Measurements from ENCODE around the gene B2M. TPM values are rescaled to one million over a fixed set of nuclear protein-coding genes. Genes with fewer than 3 reads are reported as not detected.

B2M gene
- total and polyA plus RNA-seq, 10 of the 15 experiments (the other 5 are each of a cell fraction or from before 2014, with no cell fraction given): 2,901 to 22,794 (median 8,374) TPM

DNA sequence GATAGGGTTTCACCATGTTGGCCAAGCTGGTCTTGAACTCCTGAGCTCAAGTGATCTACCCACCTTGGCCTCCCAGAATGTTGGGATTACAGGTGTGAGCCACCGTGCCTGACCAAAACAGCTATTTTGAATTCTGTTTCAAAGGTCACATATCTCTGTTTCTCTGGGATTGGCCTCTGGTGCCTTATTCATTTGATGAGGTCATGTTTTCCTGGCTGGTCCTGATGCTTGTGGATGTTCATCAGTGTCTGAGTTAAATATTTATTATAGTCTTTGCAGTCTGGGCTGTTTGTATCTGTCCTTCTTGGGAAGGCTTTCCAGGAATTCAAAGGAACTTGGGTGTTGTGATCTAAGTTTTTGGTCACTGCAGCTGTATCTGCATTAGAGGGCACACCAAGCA lies 5.3 kb upstream of the B2M start:
- CTCF ChIA-PET: interaction anchor here (0.7 to 14.3 kb wide), 8 partner anchors 10 to 458 kb away, joined by 3 to 278 read pairs (median 4); partner anchors contain the start of genes SORD, SPG11 and TRIM69
- Histone ChIP-seq H3K9me3 (replicated peaks; ENCODE audit: control insufficient read depth, insufficient read depth, low read length) (peaks cover 5% of the 10 kb centered on the region; the same call in 1 of the 3 replicates), H3K4me3 (no peak overlapping the region), H4K20me1 (ENCODE audit: control insufficient read depth, insufficient read depth) (no peaks in the 10 kb centered on the region), H3K79me2 (ENCODE audit: control insufficient read depth, insufficient read depth, low read length) (peaks cover 24% of the 10 kb centered on the region), H3K9ac (ENCODE audit: control insufficient read depth, insufficient read depth, low read length) (no peak overlapping the region), H3K27me3 (replicated peaks in 1 of 2; ENCODE audit: control insufficient read depth in 2 of 2, insufficient read depth in 2 of 2, low read length in 1 of 2) (no peaks in the 10 kb centered on the region), H3K36me3 (ENCODE audit: control insufficient read depth in 2 of 2, insufficient read depth in 2 of 2, low read length in 1 of 2) (peaks cover 0 to 2% of the 10 kb centered on the region in 2 experiments; a peak in 1 of 4 replicates), H2AFZ (ENCODE audit: control insufficient read depth, low read depth, low read length) (no peak overlapping the region), H3K4me1 (ENCODE audit: control insufficient read depth, insufficient read depth, low read length) (no peaks in the 10 kb centered on the region), H3K27ac (ENCODE audit: control insufficient read depth, insufficient read depth) (no peak overlapping the region), H3K4me2 (ENCODE audit: control insufficient read depth, insufficient read depth) (no peak overlapping the region)
- no TSS peak for BruUV-seq (replicated peaks)
- TF ChIP-seq CREM (IDR thresholded peaks at IDR 0.05; ENCODE audit: low read depth) (no peak), RAD51 (IDR thresholded peaks at IDR 0.05) (no peak), STAT1 (conservative IDR thresholded peaks at IDR 0.05) (no peak), YY1 (IDR thresholded peaks at IDR 0.05; ENCODE audit: low read depth, low read length) (no peak), SREBF1 (IDR thresholded peaks at IDR 0.05; ENCODE audit: low read length) (no peak), TARDBP (IDR thresholded peaks at IDR 0.05; ENCODE audit: borderline replicate concordance) (no peak), ZNF24 (IDR thresholded peaks at IDR 0.05) (no peak), MTA3 (IDR thresholded peaks at IDR 0.05; ENCODE audit: borderline replicate concordance, low read length) (no peak), SIX5 (IDR thresholded peaks at IDR 0.05; ENCODE audit: low read depth, low read length, severe bottlenecking) (no peak), RELA (IDR thresholded peaks at IDR 0.05; ENCODE audit: borderline replicate concordance, partially characterized antibody) (no peak), TCF12 (IDR thresholded peaks at IDR 0.05; ENCODE audit: low read depth, low read length) (no peak), HDAC6 (IDR thresholded peaks at IDR 0.05; ENCODE audit: unreplicated experiment) (no peak), ASH2L (IDR thresholded peaks at IDR 0.05; ENCODE audit: borderline replicate concordance, low read depth) (no peak), KAT2A (conservative IDR thresholded peaks at IDR 0.05; ENCODE audit: control insufficient read depth, low read depth, low read length) (no peak), SMAD5 (IDR thresholded peaks at IDR 0.05; ENCODE audit: low read depth) (no peak), ZNF217 (IDR thresholded peaks at IDR 0.05) (no peak)
- TF ChIP-seq, protein P1, sequence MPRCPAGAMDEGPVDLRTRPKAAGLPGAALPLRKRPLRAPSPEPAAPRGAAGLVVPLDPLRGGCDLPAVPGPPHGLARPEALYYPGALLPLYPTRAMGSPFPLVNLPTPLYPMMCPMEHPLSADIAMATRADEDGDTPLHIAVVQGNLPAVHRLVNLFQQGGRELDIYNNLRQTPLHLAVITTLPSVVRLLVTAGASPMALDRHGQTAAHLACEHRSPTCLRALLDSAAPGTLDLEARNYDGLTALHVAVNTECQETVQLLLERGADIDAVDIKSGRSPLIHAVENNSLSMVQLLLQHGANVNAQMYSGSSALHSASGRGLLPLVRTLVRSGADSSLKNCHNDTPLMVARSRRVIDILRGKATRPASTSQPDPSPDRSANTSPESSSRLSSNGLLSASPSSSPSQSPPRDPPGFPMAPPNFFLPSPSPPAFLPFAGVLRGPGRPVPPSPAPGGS (IDR thresholded peaks at IDR 0.05; ENCODE audit: borderline replicate concordance, insufficient read depth, low read depth, low read length, poor library complexity, severe bottlenecking): no peak
- TF ChIP-seq, protein P2, sequence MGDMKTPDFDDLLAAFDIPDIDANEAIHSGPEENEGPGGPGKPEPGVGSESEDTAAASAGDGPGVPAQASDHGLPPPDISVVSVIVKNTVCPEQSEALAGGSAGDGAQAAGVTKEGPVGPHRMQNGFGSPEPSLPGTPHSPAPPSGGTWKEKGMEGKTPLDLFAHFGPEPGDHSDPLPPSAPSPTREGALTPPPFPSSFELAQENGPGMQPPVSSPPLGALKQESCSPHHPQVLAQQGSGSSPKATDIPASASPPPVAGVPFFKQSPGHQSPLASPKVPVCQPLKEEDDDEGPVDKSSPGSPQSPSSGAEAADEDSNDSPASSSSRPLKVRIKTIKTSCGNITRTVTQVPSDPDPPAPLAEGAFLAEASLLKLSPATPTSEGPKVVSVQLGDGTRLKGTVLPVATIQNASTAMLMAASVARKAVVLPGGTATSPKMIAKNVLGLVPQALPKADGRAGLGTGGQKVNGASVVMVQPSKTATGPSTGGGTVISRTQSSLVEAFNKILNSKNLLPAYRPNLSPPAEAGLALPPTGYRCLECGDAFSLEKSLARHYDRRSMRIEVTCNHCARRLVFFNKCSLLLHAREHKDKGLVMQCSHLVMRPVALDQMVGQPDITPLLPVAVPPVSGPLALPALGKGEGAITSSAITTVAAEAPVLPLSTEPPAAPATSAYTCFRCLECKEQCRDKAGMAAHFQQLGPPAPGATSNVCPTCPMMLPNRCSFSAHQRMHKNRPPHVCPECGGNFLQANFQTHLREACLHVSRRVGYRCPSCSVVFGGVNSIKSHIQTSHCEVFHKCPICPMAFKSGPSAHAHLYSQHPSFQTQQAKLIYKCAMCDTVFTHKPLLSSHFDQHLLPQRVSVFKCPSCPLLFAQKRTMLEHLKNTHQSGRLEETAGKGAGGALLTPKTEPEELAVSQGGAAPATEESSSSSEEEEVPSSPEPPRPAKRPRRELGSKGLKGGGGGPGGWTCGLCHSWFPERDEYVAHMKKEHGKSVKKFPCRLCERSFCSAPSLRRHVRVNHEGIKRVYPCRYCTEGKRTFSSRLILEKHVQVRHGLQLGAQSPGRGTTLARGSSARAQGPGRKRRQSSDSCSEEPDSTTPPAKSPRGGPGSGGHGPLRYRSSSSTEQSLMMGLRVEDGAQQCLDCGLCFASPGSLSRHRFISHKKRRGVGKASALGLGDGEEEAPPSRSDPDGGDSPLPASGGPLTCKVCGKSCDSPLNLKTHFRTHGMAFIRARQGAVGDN (IDR thresholded peaks at IDR 0.05): no peak
- TF ChIP-seq, protein P3, sequence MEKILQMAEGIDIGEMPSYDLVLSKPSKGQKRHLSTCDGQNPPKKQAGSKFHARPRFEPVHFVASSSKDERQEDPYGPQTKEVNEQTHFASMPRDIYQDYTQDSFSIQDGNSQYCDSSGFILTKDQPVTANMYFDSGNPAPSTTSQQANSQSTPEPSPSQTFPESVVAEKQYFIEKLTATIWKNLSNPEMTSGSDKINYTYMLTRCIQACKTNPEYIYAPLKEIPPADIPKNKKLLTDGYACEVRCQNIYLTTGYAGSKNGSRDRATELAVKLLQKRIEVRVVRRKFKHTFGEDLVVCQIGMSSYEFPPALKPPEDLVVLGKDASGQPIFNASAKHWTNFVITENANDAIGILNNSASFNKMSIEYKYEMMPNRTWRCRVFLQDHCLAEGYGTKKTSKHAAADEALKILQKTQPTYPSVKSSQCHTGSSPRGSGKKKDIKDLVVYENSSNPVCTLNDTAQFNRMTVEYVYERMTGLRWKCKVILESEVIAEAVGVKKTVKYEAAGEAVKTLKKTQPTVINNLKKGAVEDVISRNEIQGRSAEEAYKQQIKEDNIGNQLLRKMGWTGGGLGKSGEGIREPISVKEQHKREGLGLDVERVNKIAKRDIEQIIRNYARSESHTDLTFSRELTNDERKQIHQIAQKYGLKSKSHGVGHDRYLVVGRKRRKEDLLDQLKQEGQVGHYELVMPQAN (conservative IDR thresholded peaks at IDR 0.05): no peak
- intact Hi-C loops (cut with micrococcal nuclease; ENCODE audit: unreplicated experiment): no loop called here
- WGBS (ENCODE audit: insufficient coverage, insufficient replicate concordance, low lambda C conversion rate, missing lambda C conversion rate): 100% methylated on average over 1 of the region's 1 CpG
- in situ Hi-C loops (cut with MboI): no loop called here
- no peak for ATAC-seq
- POLR2A ChIA-PET: interaction anchor here (2.0 to 24.8 kb wide), 2 partner anchors 8 to 26 kb away, joined by 6 to 718 read pairs; partner anchors contain the start of gene TRIM69
- DNase-seq (ENCODE audit: low read depth, low spot score): no peak
- RAD21 ChIA-PET (ENCODE audit: unreplicated experiment): interaction anchor here (14.2 to 18.4 kb wide), 2 partner anchors 23 to 39 kb away, joined by 231 to 653 read pairs; partner anchors contain the start of genes SPG11 and TRIM69
- FAIRE-seq: no peak
- SMC1A ChIA-PET (ENCODE audit: uncharacterized antibody, unreplicated experiment): interaction anchor here (0.7 to 19.0 kb wide), 7 partner anchors 15 to 121 kb away, joined by 3 to 637 read pairs (median 3); partner anchors contain the start of genes SPG11 and TRIM69
